Measurements from ENCODE around the gene MAEA.
A peak's percentile ranks its signal among the peaks of the same experiment; 100 is the strongest.

MAEA gene

DNA sequence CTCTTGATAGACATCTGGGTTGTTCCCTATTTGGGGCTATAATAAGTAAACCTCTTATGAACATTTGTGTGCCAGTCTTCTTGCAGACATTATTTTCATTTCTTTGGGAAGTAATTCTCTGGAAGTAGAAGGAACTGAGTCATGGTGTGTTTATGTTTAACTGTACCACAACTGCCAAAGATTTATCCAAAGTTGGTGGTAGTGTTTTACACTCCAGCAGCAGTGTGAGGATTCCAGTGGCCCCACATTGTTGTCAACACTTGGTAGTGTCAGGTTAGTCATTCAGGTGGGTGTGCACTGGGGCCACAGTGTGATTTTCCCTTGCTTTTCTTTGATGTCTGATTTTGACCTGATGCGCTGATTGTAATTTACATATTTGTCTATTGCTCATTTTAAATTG, 52.3 kb downstream of the MAEA start:
- Histone ChIP-seq H3K18ac (ENCODE audit: low read length) (no peak overlapping the region), H3K4me2 (ENCODE audit: insufficient read depth, low read length, poor library complexity, severe bottlenecking) (no peak overlapping the region), H2BK15ac (ENCODE audit: low read length) (no peak overlapping the region), H2AFZ (ENCODE audit: low read length) (no peak overlapping the region), H3K27ac (replicated peaks; ENCODE audit: low read length) (no peak overlapping the region), H3K4me1 (ENCODE audit: control insufficient read depth in 2 of 2, insufficient read depth in 1 of 2, low read depth in 1 of 2, low read length in 2 of 2) (no peaks in the 10 kb centered on the region), H3K4me3 (ENCODE audit: low read length in 2 of 2) (no peak overlapping the region), H3K23ac (ENCODE audit: low read depth, low read length, poor library complexity) (no peak overlapping the region), H3K9ac (ENCODE audit: low read depth, low read length, poor library complexity) (no peak overlapping the region), H3K9me3 (replicated peaks in 1 of 2; ENCODE audit: control insufficient read depth in 2 of 2, insufficient read depth in 1 of 2, low read depth in 1 of 2, low read length in 2 of 2) (peaks cover 0 to 8% of the 10 kb centered on the region in 2 donors), H3K79me1 (ENCODE audit: low read depth, low read length) (peaks cover 14% of the 10 kb centered on the region), H4K91ac (ENCODE audit: low read depth, low read length, poor library complexity) (no peak overlapping the region), H3K36me3 (replicated peaks in 1 of 2; ENCODE audit: control insufficient read depth in 2 of 2, insufficient read depth in 2 of 2, low read length in 2 of 2) (peaks cover 36 to 52% of the 10 kb centered on the region in 2 donors), H3K4ac (ENCODE audit: low read length) (no peak overlapping the region), H4K8ac (ENCODE audit: low read depth, low read length) (no peak overlapping the region), H2BK12ac (ENCODE audit: low read length) (no peak overlapping the region), H2AK5ac (ENCODE audit: low read depth, low read length) (no peak overlapping the region), H2BK120ac (ENCODE audit: low read depth, low read length) (no peak overlapping the region), H3K14ac (ENCODE audit: low read length) (no peak overlapping the region), H2BK5ac (ENCODE audit: low read length) (no peak overlapping the region), H3K27me3 (ENCODE audit: control insufficient read depth in 3 of 3, insufficient read depth in 3 of 3, low read depth in 1 of 3, low read length in 3 of 3) (no peaks in the 10 kb centered on the region)
- DNase-seq (ENCODE audit: low spot score) = no peak
- WGBS, 2 donors (ENCODE audit: extremely low coverage in 2 of 2, insufficient read length in 2 of 2, insufficient replicate concordance in 1 of 2) = no CpG with 5 or more reads among the region's 1 CpG

DNA sequence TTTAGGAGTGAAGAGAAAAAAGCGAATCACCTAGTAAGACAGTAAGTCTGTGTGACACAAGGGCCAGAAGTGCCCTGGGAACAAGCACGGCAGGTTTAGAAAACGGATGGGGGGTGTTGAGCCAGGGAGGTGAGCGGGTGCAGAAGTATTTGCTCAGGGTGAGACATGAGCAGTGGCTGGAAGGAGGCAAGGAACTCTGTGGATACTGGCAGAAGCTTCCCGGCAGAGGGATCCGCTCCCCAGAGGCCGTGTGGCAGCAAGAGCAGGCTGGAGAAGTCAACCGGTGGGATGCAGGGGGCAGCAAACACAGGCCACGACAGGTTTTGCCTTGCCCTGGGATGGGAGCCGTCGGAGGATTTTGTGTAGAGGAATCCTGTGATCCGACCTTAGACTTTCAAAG, 55.0 kb downstream of the MAEA start:
- Histone ChIP-seq H2BK5ac (ENCODE audit: low read length) (no peak overlapping the region), H4K8ac (ENCODE audit: low read depth, low read length) (no peak overlapping the region), H4K91ac (ENCODE audit: low read depth, low read length, poor library complexity) (no peak overlapping the region), H3K27ac (replicated peaks; ENCODE audit: low read length) (no peak overlapping the region), H2BK12ac (ENCODE audit: low read length) (no peak overlapping the region), H3K4ac (ENCODE audit: low read length) (no peak overlapping the region), H2BK120ac (ENCODE audit: low read depth, low read length) (no peak overlapping the region), H2AFZ (ENCODE audit: low read length) (no peak overlapping the region), H2AK5ac (ENCODE audit: low read depth, low read length) (no peak overlapping the region), H3K18ac (ENCODE audit: low read length) (no peak overlapping the region), H3K36me3 (replicated peaks in 1 of 2; ENCODE audit: control insufficient read depth in 2 of 2, insufficient read depth in 2 of 2, low read length in 2 of 2) (peaks cover 13 to 30% of the 10 kb centered on the region in 2 donors), H3K4me3 (ENCODE audit: low read length in 2 of 2) (peak overlapping the region in 1 of 2 donors; percentile 27), H3K23ac (ENCODE audit: low read depth, low read length, poor library complexity) (peak overlapping the region; percentile 17), H3K9me3 (replicated peaks in 1 of 2; ENCODE audit: control insufficient read depth in 2 of 2, insufficient read depth in 1 of 2, low read depth in 1 of 2, low read length in 2 of 2) (peaks cover 0 to 5% of the 10 kb centered on the region in 2 donors), H3K79me1 (ENCODE audit: low read depth, low read length) (peaks cover 16% of the 10 kb centered on the region), H3K4me1 (ENCODE audit: control insufficient read depth in 2 of 2, insufficient read depth in 1 of 2, low read depth in 1 of 2, low read length in 2 of 2) (peaks cover 1 to 2% of the 10 kb centered on the region in 2 donors), H3K4me2 (ENCODE audit: insufficient read depth, low read length, poor library complexity, severe bottlenecking) (no peak overlapping the region), H3K9ac (ENCODE audit: low read depth, low read length, poor library complexity) (no peak overlapping the region), H3K27me3 (ENCODE audit: control insufficient read depth in 3 of 3, insufficient read depth in 3 of 3, low read depth in 1 of 3, low read length in 3 of 3) (no peaks in the 10 kb centered on the region), H3K14ac (ENCODE audit: low read length) (no peak overlapping the region), H2BK15ac (ENCODE audit: low read length) (no peak overlapping the region)
- whole genome bisulfite sequencing, 2 donors (ENCODE audit: extremely low coverage in 2 of 2, insufficient read length in 2 of 2, insufficient replicate concordance in 1 of 2) = no CpG with 5 or more reads among the region's 12 CpGs
- no peak for DNase-seq (ENCODE audit: low spot score)

DNA sequence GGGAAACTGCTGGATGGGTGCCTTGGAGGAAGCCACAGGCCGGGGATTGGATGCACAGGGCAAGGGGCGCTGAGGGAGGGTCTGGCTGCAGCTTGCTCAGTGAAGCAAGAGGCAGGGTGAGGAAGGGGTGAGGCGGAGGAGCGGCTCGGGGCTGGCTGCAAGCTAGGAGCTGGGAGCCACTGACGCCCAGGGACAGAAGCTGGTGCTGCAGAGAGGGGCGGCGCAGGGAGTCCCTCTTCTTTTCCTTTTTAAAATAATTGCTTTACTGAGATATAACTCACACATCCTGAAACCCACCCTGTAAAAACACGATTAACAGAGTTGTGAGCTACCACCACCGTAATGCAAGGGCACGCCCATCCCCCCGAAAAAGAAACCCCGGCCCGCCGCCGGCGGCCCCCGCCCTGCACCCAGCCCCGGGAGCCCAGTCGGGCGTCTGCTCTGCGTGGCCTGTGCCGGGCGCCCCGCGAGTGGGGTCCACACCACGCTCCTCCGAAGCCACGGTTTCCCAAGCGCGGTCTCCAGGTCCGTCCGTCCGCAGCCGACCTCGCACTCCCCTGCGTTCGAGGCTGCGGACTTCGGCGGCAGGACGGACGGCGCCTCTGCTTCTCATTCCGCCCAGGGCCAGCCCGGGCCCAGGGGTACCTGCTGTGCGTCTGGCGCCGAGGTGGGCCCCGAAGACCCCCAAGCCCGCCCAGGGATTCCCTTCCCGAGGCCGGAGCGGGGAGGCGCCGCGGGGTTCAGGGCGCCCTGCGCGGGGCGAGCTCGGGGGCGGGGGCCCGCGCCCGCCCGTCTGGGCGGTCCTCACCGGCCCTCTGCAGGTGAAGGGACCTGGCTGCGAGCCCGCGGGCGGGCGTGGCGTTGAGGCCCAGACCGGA, 56.5 kb downstream of the MAEA start:
- H3K36me3 ChIP-seq (replicated peaks in 1 of 2; ENCODE audit: control insufficient read depth in 2 of 2, insufficient read depth in 2 of 2, low read length in 2 of 2) = peaks cover 6 to 27% of the 10 kb centered on the region in 2 donors
- H2BK120ac ChIP-seq (ENCODE audit: low read depth, low read length) = peak overlapping the region; percentile 81
- no peak overlapping the region for H4K8ac ChIP-seq (ENCODE audit: low read depth, low read length)
- H3K27ac ChIP-seq (replicated peaks; ENCODE audit: low read length) = peak overlapping the region; percentile 76
- peak overlapping the region; percentile 91 for H3K4me2 ChIP-seq (ENCODE audit: insufficient read depth, low read length, poor library complexity, severe bottlenecking)
- peak overlapping the region; percentile 67 for H2BK12ac ChIP-seq (ENCODE audit: low read length)
- H2AK5ac ChIP-seq (ENCODE audit: low read depth, low read length) = peak overlapping the region; percentile 90
- H3K4me1 ChIP-seq (ENCODE audit: control insufficient read depth in 2 of 2, insufficient read depth in 1 of 2, low read depth in 1 of 2, low read length in 2 of 2) = peaks cover 1 to 4% of the 10 kb centered on the region in 2 donors
- peak overlapping the region; percentile 96 for H2AFZ ChIP-seq (ENCODE audit: low read length)
- H3K4me3 ChIP-seq (ENCODE audit: low read length in 2 of 2) = peak overlapping the region; percentile 91 to 95
- no peaks in the 10 kb centered on the region for H3K27me3 ChIP-seq (ENCODE audit: control insufficient read depth in 3 of 3, insufficient read depth in 3 of 3, low read depth in 1 of 3, low read length in 3 of 3)
- peak overlapping the region; percentile 98 for H3K23ac ChIP-seq (ENCODE audit: low read depth, low read length, poor library complexity)
- no peak overlapping the region for H2BK15ac ChIP-seq (ENCODE audit: low read length)
- no peak overlapping the region for H3K4ac ChIP-seq (ENCODE audit: low read length)
- H2BK5ac ChIP-seq (ENCODE audit: low read length) = peak overlapping the region; percentile 94
- H3K79me1 ChIP-seq (ENCODE audit: low read depth, low read length) = peaks cover 16% of the 10 kb centered on the region
- peak overlapping the region; percentile 98 for H3K18ac ChIP-seq (ENCODE audit: low read length)
- H3K9me3 ChIP-seq (replicated peaks in 1 of 2; ENCODE audit: control insufficient read depth in 2 of 2, insufficient read depth in 1 of 2, low read depth in 1 of 2, low read length in 2 of 2) = peaks cover 0 to 2% of the 10 kb centered on the region in 2 donors
- peak; percentile 48 for DNase-seq (ENCODE audit: low spot score)
- no peak overlapping the region for H4K91ac ChIP-seq (ENCODE audit: low read depth, low read length, poor library complexity)
- no CpG with 5 or more reads among the region's 76 CpGs for WGBS, 2 donors (ENCODE audit: extremely low coverage in 2 of 2, insufficient read length in 2 of 2, insufficient replicate concordance in 1 of 2)
- peak overlapping the region; percentile 4 for H3K14ac ChIP-seq (ENCODE audit: low read length)
- peak overlapping the region; percentile 95 for H3K9ac ChIP-seq (ENCODE audit: low read depth, low read length, poor library complexity)

DNA sequence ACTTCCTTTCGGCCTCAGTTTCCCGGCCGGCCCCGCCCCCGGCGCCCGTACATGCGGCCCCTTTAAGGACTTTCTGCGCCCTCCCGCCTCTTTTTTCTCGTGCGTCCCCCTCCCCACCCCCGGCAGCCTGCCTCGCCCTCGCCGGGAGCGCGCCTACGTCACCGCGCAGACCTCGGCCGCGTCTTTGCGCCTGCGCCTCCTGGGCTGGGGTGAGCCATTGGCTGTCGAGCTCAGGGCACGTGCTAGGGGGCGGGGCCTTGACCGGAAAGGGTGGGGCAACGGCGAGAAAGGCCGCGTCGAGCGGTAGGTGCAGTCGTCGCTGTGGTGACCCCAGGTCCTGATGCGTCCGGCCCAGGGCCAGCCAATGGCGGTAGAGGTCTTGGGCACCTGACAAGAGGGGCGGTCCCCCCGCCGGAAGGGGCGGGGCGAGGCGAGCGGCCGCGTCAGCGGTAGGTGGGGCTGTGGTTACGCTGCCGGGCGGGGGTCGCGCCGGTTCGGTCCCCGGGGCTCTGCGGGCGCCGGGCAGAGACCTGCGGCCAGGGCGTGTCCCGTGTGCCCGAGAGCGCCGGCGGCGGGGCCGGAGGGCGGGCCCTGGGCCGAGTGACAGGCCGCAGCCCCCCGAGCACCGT, 57.2 kb downstream of the MAEA start, which contains the start of gene UVSSA:
Gene UVSSA (plus strand): TSS at position 428 of the 629 bp plus-strand sequence. CDS start 884 bp downstream, outside the sequence.
- Histone ChIP-seq H3K27me3 (ENCODE audit: control insufficient read depth in 3 of 3, insufficient read depth in 3 of 3, low read depth in 1 of 3, low read length in 3 of 3) (no peaks in the 10 kb centered on the region), H3K18ac (ENCODE audit: low read length) (peak within 1 kb of the TSS; percentile 98), H3K4me3 (ENCODE audit: low read length in 2 of 2) (peak within 1 kb of the TSS; percentile 95 to 96), H2BK120ac (ENCODE audit: low read depth, low read length) (peak within 1 kb of the TSS; percentile 81), H3K27ac (replicated peaks; ENCODE audit: low read length) (peak within 1 kb of the TSS; percentile 88), H3K4me1 (ENCODE audit: control insufficient read depth in 2 of 2, insufficient read depth in 1 of 2, low read depth in 1 of 2, low read length in 2 of 2) (peaks cover 1 to 4% of the 10 kb centered on the region in 2 donors), H2BK12ac (ENCODE audit: low read length) (peak within 1 kb of the TSS; percentile 67), H4K8ac (ENCODE audit: low read depth, low read length) (no peak within 1 kb of the TSS), H2BK5ac (ENCODE audit: low read length) (peak within 1 kb of the TSS; percentile 94), H2BK15ac (ENCODE audit: low read length) (no peak within 1 kb of the TSS), H2AFZ (ENCODE audit: low read length) (peak within 1 kb of the TSS; percentile 96), H3K79me1 (ENCODE audit: low read depth, low read length) (peaks cover 13% of the 10 kb centered on the region), H3K14ac (ENCODE audit: low read length) (peak within 1 kb of the TSS; percentile 75), H4K91ac (ENCODE audit: low read depth, low read length, poor library complexity) (no peak within 1 kb of the TSS), H3K23ac (ENCODE audit: low read depth, low read length, poor library complexity) (peak within 1 kb of the TSS; percentile 98), H3K4me2 (ENCODE audit: insufficient read depth, low read length, poor library complexity, severe bottlenecking) (peak within 1 kb of the TSS; percentile 91), H3K4ac (ENCODE audit: low read length) (no peak within 1 kb of the TSS), H2AK5ac (ENCODE audit: low read depth, low read length) (peak within 1 kb of the TSS; percentile 90), H3K9ac (ENCODE audit: low read depth, low read length, poor library complexity) (peak within 1 kb of the TSS; percentile 98), H3K36me3 (replicated peaks in 1 of 2; ENCODE audit: control insufficient read depth in 2 of 2, insufficient read depth in 2 of 2, low read length in 2 of 2) (peaks cover 3 to 22% of the 10 kb centered on the region in 2 donors), H3K9me3 (replicated peaks in 1 of 2; ENCODE audit: control insufficient read depth in 2 of 2, insufficient read depth in 1 of 2, low read depth in 1 of 2, low read length in 2 of 2) (no peaks in the 10 kb centered on the region)
- peak; percentile 100 for DNase-seq (ENCODE audit: low spot score)
- no CpG with 5 or more reads among the region's 76 CpGs for WGBS, 2 donors (ENCODE audit: extremely low coverage in 2 of 2, insufficient read length in 2 of 2, insufficient replicate concordance in 1 of 2)
